ENCODE results near the gene EXOG.

EXOG gene

DNA sequence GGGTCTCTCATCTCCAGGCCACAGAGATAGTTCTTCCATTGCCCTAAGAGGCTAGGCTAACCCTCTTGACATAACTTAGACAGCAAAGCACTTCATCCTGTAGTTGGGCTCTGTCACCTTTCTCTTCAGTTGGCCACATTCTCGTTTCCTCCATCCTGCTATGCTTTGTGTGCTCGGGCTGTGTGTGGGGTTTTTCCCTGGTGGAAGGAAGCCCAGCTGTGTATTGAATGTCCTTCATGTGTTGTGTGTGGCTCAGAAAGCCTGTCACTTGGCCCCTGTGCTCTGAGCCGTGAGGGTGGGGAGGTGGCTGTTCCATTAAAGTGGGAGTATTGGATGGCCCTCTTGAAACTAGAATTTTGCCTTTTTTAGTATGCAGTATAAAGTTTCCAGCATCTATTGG lies 8.8 kb upstream of the EXOG start:
- Histone ChIP-seq H3K27ac (no peak overlapping the region), H3K4me2 (no peak overlapping the region)
- TF ChIP-seq, protein P1, sequence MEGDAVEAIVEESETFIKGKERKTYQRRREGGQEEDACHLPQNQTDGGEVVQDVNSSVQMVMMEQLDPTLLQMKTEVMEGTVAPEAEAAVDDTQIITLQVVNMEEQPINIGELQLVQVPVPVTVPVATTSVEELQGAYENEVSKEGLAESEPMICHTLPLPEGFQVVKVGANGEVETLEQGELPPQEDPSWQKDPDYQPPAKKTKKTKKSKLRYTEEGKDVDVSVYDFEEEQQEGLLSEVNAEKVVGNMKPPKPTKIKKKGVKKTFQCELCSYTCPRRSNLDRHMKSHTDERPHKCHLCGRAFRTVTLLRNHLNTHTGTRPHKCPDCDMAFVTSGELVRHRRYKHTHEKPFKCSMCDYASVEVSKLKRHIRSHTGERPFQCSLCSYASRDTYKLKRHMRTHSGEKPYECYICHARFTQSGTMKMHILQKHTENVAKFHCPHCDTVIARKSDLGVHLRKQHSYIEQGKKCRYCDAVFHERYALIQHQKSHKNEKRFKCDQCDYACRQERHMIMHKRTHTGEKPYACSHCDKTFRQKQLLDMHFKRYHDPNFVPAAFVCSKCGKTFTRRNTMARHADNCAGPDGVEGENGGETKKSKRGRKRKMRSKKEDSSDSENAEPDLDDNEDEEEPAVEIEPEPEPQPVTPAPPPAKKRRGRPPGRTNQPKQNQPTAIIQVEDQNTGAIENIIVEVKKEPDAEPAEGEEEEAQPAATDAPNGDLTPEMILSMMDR (conservative IDR thresholded peaks at IDR 0.05; ENCODE audit: low read depth, low read length) = no peak

GRCh38 chr3:38488949-38489348 lies 7.2 kb upstream of the EXOG start:
- no peaks in the 10 kb centered on the region for H4K20me1 ChIP-seq (ENCODE audit: insufficient read depth)
- no peaks in the 10 kb centered on the region for H3K4me1 ChIP-seq (ENCODE audit: low read depth, poor library complexity, severe bottlenecking)
- no peaks in the 10 kb centered on the region for H3K79me2 ChIP-seq (ENCODE audit: insufficient read depth, low read depth)
- no peak overlapping the region for H3K9ac ChIP-seq
- H2AFZ ChIP-seq (ENCODE audit: low read depth) = no peak overlapping the region
- H3K27me3 ChIP-seq (ENCODE audit: insufficient read depth, low read depth) = no peaks in the 10 kb centered on the region
- TF ChIP-seq, protein P1 (conservative IDR thresholded peaks at IDR 0.05; ENCODE audit: low read depth, low read length) = no peak
- no peak overlapping the region for H3K4me3 ChIP-seq (IDR thresholded peaks at IDR 0.05; ENCODE audit: insufficient read depth, low read depth, low read length)
- no peaks in the 10 kb centered on the region for H3K36me3 ChIP-seq (ENCODE audit: insufficient read depth)
- H3K27ac ChIP-seq = no peak overlapping the region
- no peak overlapping the region for H3K4me2 ChIP-seq

More for the DNA sequence above, 8.8 kb upstream of the EXOG start:
- Histone ChIP-seq H3K4me3 (IDR thresholded peaks at IDR 0.05; ENCODE audit: insufficient read depth, low read depth, low read length) (no peak overlapping the region), H3K27me3 (ENCODE audit: insufficient read depth, low read depth) (no peaks in the 10 kb centered on the region), H3K79me2 (ENCODE audit: insufficient read depth, low read depth) (no peaks in the 10 kb centered on the region), H4K20me1 (ENCODE audit: insufficient read depth) (no peaks in the 10 kb centered on the region), H3K36me3 (ENCODE audit: insufficient read depth) (no peaks in the 10 kb centered on the region), H3K9ac (no peak overlapping the region), H2AFZ (ENCODE audit: low read depth) (no peak overlapping the region), H3K4me1 (ENCODE audit: low read depth, poor library complexity, severe bottlenecking) (no peaks in the 10 kb centered on the region)

- Histone ChIP-seq H3K4me2 (no peak overlapping the region), H3K27ac (no peak overlapping the region), H3K4me1 (ENCODE audit: low read depth, poor library complexity, severe bottlenecking) (no peaks in the 10 kb centered on the region), H3K4me3 (IDR thresholded peaks at IDR 0.05; ENCODE audit: insufficient read depth, low read depth, low read length) (no peak overlapping the region), H4K20me1 (ENCODE audit: insufficient read depth) (no peaks in the 10 kb centered on the region), H3K79me2 (ENCODE audit: insufficient read depth, low read depth) (no peaks in the 10 kb centered on the region), H3K36me3 (ENCODE audit: insufficient read depth) (no peaks in the 10 kb centered on the region), H3K27me3 (ENCODE audit: insufficient read depth, low read depth) (no peaks in the 10 kb centered on the region), H3K9ac (no peak overlapping the region), H2AFZ (ENCODE audit: low read depth) (no peak overlapping the region)
- TF ChIP-seq, protein P1 (conservative IDR thresholded peaks at IDR 0.05; ENCODE audit: low read depth, low read length) = no peak
Measured at GRCh38 chr3:38489766-38490165, 6.4 kb upstream of the EXOG start.

GRCh38 chr3:38490281-38491030 lies 5.7 kb upstream of the EXOG start:
- Histone ChIP-seq H3K79me2 (ENCODE audit: insufficient read depth, low read depth) (no peaks in the 10 kb centered on the region), H3K27me3 (ENCODE audit: insufficient read depth, low read depth) (no peaks in the 10 kb centered on the region), H2AFZ (ENCODE audit: low read depth) (no peak overlapping the region), H3K9ac (no peak overlapping the region), H3K4me1 (ENCODE audit: low read depth, poor library complexity, severe bottlenecking) (no peaks in the 10 kb centered on the region), H3K27ac (no peak overlapping the region), H3K36me3 (ENCODE audit: insufficient read depth) (no peaks in the 10 kb centered on the region), H3K4me2 (no peak overlapping the region), H4K20me1 (ENCODE audit: insufficient read depth) (no peaks in the 10 kb centered on the region), H3K4me3 (IDR thresholded peaks at IDR 0.05; ENCODE audit: insufficient read depth, low read depth, low read length) (no peak overlapping the region)
- TF ChIP-seq, protein P1 (conservative IDR thresholded peaks at IDR 0.05; ENCODE audit: low read depth, low read length) = no peak

All from KMS-11 (cell line).